Panc1 (cell line): ENCODE data around the gene MSRB1. TPM values are rescaled to one million over a fixed set of nuclear protein-coding genes. Genes with fewer than 3 reads are reported as not detected.

ENCODE experiments used
- ATAC-seq: fragments of 200-7000 bp; cut with Tn5 transposase; 2 replicates; pipeline ENCODE4 v1.9.1; 2020; ENCODE audit warnings: mild to moderate bottlenecking, moderate library complexity
- BruUV-seq: library from RNA; stranded (reverse); fragments of 400-500 nt; replicated peaks from 2 replicates; lab custom pipeline; 2021; lab: Mats Ljungman, UMichigan
- CTCF ChIA-PET: fragments of 300-600 bp; sonication (Branson Sonifier 250); formaldehyde crosslinking; loops from one replicate; lab custom pipeline; 2022; ENCODE audit warnings: antibody characterized with exemption; lab: Charles Lee
- POLR2A ChIA-PET: fragments of 300-600 bp; sonication (Branson Sonifier 250); formaldehyde crosslinking; loops from one replicate; lab custom pipeline; 2022; ENCODE audit warnings: antibody characterized with exemption; lab: Charles Lee
- DNase-seq: peaks from one replicate; pipeline ENCODE4 v3.0.0-alpha.2; 2010; ENCODE audit warnings: low read depth, low spot score
- H3K27ac ChIP-seq: 2 replicates; pipeline ENCODE4 v1.5.1; 2011; ENCODE audit warnings: mild to moderate bottlenecking, low read length, inconsistent platforms
- H3K27me3 ChIP-seq: fragments of 200-500 bp; sonication (Bioruptor generic); 2 replicates; pipeline ENCODE4 v1.6.0; 2014; ENCODE audit warnings: low read length, inconsistent platforms; ENCODE audit not compliant: control insufficient read depth, insufficient read depth
- H3K36me3 ChIP-seq: fragments of 200-500 bp; sonication (Bioruptor generic); 2 replicates; pipeline ENCODE4 v1.5.1; 2014; ENCODE audit warnings: inconsistent platforms, mild to moderate bottlenecking, low read length, moderate library complexity; ENCODE audit not compliant: control insufficient read depth, insufficient read depth
- H3K4me1 ChIP-seq: 2 replicates; pipeline ENCODE4 v1.5.1; 2011; ENCODE audit warnings: inconsistent platforms, mild to moderate bottlenecking, low read length, moderate library complexity; ENCODE audit not compliant: control insufficient read depth, insufficient read depth
- H3K4me3 ChIP-seq, 2 experiments: 2 replicates each; pipeline ENCODE4 v1.5.1; 2011 to 2012; ENCODE audit warnings: low read depth in 2 of 2, low read length in 2 of 2, mild to moderate bottlenecking in 2 of 2, inconsistent platforms in 1 of 2, moderate library complexity in 1 of 2
- H3K9me3 ChIP-seq: fragments of 200-500 bp; sonication (Bioruptor generic); 2 replicates; pipeline ENCODE4 v1.5.1; 2014; ENCODE audit warnings: low read depth, mild to moderate bottlenecking, inconsistent platforms, low read length, moderate library complexity; ENCODE audit not compliant: control insufficient read depth, insufficient read depth
- CTCF ChIP-seq: fragments of 450-650 bp; IDR thresholded peaks from 2 replicates; pipeline ENCODE4 v1.5.1; 2017; ENCODE audit warnings: mild to moderate bottlenecking
- POLR2AphosphoS5 ChIP-seq: IDR thresholded peaks from 2 replicates; pipeline ENCODE4 v1.6.1; 2012; ENCODE audit warnings: mild to moderate bottlenecking, low read depth, low read length, moderate library complexity
- REST ChIP-seq, 2 experiments: IDR thresholded peaks; 2 replicates each; pipeline ENCODE4 v1.6.1; 2011 to 2012; ENCODE audit warnings: low read depth in 2 of 2, control low read depth in 1 of 2, low read length in 1 of 2, mild to moderate bottlenecking in 1 of 2, moderate library complexity in 1 of 2; ENCODE audit not compliant: insufficient read depth in 1 of 2
- SIN3A ChIP-seq: IDR thresholded peaks from 2 replicates; pipeline ENCODE4 v1.6.1; 2012; ENCODE audit warnings: low read depth, mild to moderate bottlenecking, low read length, moderate library complexity, borderline replicate concordance; ENCODE audit not compliant: insufficient read depth
- TCF7L2 ChIP-seq: IDR thresholded peaks from 2 replicates; pipeline ENCODE4 v1.6.1; 2011; ENCODE audit warnings: mild to moderate bottlenecking, low read depth, low read length, inconsistent platforms
- in situ Hi-C: cut with HindIII; loops from 2 replicates; pipeline ENCODE4 v1.10.0; 2016; ENCODE audit warnings: low sequenced_read_pairs, low pct_unique_long_range_greater_than_20kb
- intact Hi-C: fragments of 100-400 bp; cut with micrococcal nuclease; formaldehyde crosslinking; loops from one replicate; pipeline ENCODE4 v1.10.0; 2022; ENCODE audit not compliant: unreplicated experiment
- total RNA-seq: library from RNA; stranded (reverse); gene quantifications from one replicate; pipeline ENCODE4 v1.2.1, GENCODE V29; 2021; ENCODE audit not compliant: unreplicated experiment

The MSRB1 gene
- total RNA-seq, 1 experiment from 2014 or later = 25.3 TPM

- ATAC-seq (no peak), DNase-seq (no peak)
- intact Hi-C loops (no loop called here), in situ Hi-C loops (no loop called here)
- peaks cover 7% of the 10 kb centered on the region; the same call in 1 of the 2 replicates for H3K36me3 ChIP-seq
- BruUV-seq = no TSS peak
- no peak for TF ChIP-seq REST (IDR thresholded peaks at IDR 0.05; ENCODE audit: insufficient read depth in 1 of 2, low read depth in 2 of 2, low read length in 1 of 2)
- no peak for TF ChIP-seq CTCF
- no peak for TF ChIP-seq TCF7L2
- TF ChIP-seq SIN3A = no peak
- TF ChIP-seq POLR2AphosphoS5 = no peak
- H3K4me1 ChIP-seq = peaks cover 39% of the 10 kb centered on the region
- POLR2A ChIA-PET = no interaction called here
- no peaks in the 10 kb centered on the region for H3K27me3 ChIP-seq
- CTCF ChIA-PET = no interaction called here
- no peaks in the 10 kb centered on the region for H3K9me3 ChIP-seq
- H3K4me3 ChIP-seq = peak overlapping the region in 1 of 2 experiments; percentile 11; a peak in 1 of 4 replicates
- H3K27ac ChIP-seq = no peak overlapping the region
Measured at GRCh38 chr16:1980030-1980769, 37.2 kb upstream of the MSRB1 start.

GRCh38 chr16:1979271-1980029 is 36.5 kb upstream of the MSRB1 start:
- intact Hi-C loops = no loop called here
- DNase-seq (no peak), ATAC-seq (peak; percentile 24)
- peak overlapping the region; percentile 4 to 11; a peak in 2 of 4 replicates for H3K4me3 ChIP-seq
- in situ Hi-C loops = no loop called here
- peaks cover 36% of the 10 kb centered on the region for H3K4me1 ChIP-seq
- no peaks in the 10 kb centered on the region for H3K27me3 ChIP-seq
- H3K36me3 ChIP-seq = peaks cover under 1% of the 10 kb centered on the region; the same call in 1 of the 2 replicates
- TF ChIP-seq POLR2AphosphoS5 (peak; percentile 41; the same call in 1 of the 2 replicates), TCF7L2 (no peak)
- H3K9me3 ChIP-seq = no peaks in the 10 kb centered on the region
- CTCF ChIA-PET = no interaction called here
- H3K27ac ChIP-seq = no peak overlapping the region
- POLR2A ChIA-PET = interaction anchor here (0.5 kb wide), 1 partner anchor 9 kb away, joined by 3 read pairs; no protein-coding TSS in a partner anchor
- BruUV-seq = no TSS peak
